GM15510 (cell line): ENCODE measurements around the gene JAM3.

Experiments
- POLR2A ChIP-seq: IDR thresholded peaks from 3 replicates; pipeline ENCODE4 v1.6.1; 2011; ENCODE audit warnings: borderline replicate concordance; ENCODE audit not compliant: insufficient read length; ENCODE audit errors: extremely low read depth

The JAM3 gene

DNA sequence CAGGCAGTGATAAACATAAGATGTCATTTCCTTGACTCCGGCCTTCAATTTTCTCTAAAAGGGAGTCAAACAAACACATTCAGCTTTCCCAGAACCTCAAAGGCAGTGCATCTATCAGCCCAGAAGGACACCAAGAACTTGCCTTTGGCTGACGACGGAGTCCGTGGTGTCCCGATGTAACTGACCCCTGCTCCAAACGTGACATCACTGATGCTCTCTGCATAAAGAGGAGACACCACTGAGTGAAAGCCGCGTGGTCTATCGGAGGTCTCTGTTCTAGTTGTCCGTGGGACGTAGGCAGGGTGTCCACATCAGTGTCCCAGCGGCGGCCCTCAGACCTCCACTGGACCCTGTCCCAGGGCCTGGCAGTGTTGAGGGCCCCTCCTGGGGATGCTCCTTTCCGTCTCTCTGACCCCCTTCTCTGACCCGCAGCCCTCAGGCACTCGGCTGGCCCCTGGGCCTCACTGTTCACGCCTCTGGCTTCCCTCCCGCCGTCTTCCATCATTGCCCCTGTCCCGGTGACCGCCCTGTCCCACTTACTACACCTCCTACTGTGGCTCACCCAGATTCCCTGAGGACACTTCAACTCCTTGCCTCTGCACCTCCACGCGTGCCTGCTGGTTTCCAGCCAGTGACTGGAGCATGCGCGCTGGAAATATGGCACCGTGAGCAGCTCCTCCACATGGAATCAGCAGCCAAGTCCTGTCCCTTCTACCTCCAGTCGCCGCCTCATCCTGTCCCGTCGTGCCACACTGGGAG, 84.5 kb downstream of the JAM3 start:
- TF ChIP-seq POLR2A, result no peak

DNA sequence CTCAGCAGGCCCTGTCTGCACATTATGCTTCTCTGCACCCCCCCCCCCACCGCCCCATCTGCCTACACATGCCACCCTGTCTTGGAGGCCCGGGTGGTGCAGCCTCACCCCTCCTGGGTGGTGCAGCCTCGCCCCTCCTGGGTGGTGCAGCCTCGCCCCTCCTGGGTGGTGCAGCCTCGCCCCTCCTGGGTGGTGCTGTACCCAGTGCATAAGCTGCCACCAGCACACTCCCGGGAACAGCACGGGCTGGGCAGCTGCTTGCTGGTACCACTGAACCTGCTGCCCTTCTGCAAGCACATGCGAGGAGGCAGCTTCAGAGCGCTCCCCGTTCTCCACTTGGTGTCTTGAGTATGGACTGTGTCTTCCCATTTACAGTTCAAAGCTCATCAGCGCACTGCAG, 85.6 kb downstream of the JAM3 start:
- TF ChIP-seq POLR2A, result no peak

DNA sequence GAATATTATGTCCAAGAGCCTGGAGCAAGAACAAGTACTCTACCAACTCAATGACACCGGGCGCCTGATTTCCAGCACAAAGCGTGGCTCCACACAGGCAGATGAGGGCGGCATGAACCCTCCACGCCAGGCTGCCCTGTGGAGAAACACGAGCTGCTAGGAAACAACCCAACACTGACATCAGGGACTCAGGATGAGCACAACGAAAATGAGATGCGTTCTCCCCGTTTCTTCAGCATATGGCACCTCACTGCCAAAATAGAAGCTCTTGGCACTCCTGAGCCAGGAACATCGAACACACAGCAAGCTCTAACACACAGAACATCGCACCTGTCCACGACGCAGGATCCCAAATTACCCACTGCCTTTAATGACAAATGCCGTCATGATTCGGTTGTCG, 86.6 kb downstream of the JAM3 start:
- TF ChIP-seq POLR2A, result no peak

DNA sequence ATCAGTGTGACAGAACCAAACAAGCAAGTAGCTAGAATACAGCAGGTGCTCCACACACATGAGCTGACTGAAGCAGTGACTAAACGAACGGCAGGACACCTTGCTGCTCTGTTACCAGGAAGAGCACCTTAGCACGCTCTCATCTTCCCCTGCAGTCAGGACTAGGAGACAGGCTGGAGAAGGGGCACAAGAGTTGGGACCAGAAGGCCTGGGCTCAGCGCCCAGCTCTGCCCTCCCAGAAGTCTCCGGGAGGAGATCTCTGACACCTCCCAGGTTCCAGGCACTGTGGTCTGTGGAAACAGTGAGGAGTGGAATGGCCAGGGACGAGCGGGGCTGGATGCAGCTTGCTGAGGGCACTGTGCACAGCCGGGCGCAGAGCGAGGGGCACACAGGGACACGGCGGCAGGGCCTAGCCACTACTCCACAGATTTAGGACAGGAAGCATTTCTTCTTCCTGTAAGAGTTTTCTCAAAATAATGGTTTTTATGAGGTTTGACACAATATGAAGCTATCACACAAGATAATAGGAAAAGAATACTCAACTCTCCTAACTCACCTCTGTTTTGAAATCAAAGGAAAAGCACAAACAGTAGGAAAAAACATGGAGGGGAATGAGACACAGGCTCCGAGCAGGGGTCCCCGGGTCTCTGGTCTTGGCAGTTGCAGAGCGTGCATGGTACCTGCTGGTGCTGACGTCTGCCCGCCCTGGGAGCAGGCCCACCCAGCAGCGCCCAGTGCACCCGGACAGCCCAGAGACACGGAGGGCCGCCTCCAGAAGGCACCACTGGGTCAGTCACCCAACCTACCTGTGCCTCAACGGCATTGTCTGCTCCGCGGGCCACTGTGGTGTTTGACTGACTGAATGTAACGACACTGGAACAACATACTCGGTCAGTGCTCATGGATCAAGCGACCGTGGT, 87.3 kb downstream of the JAM3 start:
- no peak for TF ChIP-seq POLR2A

DNA sequence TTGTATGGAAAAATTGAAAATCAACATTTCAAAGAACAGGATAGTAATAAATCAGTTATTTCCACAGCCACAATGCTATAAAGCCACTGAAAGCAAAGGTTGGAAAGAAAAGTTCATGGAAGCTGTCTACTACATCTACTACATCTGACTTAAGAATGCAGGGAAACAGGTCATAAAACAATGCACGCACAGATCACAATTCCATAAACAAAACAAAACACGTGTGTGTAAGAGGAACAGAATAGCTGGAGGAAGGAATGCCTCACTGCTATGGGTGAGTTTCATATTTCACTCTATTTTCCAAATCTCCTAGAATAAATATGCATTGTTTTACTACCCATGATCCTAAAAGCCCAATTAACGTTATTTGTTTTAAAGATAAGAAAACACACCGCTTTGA, 88.6 kb downstream of the JAM3 start:
- TF ChIP-seq POLR2A, result no peak

DNA sequence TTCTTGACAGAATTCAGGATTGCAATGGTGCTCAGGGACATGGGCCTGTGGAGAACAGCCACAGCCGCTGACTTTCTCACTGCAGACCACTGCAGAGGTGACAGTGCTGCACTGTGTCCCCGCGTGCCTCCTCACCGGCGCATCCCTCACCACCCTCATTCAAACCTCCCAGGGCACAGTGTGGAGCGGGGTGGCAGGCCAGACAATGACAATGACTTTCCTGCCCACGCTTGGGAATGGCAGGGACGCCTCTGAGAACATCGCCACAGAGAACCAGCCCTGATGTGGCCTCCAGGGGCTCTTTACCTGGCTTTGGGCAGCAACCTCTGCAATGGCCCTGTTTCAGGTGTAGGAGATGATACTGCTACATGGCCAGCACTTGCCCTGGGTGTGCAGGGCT, 89.2 kb downstream of the JAM3 start:
- no peak for TF ChIP-seq POLR2A

DNA sequence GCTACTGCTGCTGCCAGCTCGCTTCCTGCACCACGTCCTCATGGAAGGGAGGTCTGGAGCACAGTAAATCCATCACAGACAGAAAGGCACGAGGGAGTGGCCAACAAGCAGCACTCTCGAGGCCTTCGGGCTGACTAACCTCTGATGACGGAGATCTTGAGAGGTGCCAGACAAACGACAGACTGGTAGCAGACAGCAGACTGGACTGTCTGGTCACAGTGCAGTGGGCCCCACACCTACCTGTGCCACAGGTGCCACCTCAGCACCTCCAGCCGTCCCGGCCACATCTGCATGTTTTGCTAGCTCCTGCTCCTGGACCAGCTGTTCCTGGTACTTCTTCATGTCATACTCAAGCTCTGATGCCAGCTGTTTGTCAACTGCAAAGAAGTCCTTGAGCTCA, 90.8 kb downstream of the JAM3 start:
- no peak for TF ChIP-seq POLR2A

DNA sequence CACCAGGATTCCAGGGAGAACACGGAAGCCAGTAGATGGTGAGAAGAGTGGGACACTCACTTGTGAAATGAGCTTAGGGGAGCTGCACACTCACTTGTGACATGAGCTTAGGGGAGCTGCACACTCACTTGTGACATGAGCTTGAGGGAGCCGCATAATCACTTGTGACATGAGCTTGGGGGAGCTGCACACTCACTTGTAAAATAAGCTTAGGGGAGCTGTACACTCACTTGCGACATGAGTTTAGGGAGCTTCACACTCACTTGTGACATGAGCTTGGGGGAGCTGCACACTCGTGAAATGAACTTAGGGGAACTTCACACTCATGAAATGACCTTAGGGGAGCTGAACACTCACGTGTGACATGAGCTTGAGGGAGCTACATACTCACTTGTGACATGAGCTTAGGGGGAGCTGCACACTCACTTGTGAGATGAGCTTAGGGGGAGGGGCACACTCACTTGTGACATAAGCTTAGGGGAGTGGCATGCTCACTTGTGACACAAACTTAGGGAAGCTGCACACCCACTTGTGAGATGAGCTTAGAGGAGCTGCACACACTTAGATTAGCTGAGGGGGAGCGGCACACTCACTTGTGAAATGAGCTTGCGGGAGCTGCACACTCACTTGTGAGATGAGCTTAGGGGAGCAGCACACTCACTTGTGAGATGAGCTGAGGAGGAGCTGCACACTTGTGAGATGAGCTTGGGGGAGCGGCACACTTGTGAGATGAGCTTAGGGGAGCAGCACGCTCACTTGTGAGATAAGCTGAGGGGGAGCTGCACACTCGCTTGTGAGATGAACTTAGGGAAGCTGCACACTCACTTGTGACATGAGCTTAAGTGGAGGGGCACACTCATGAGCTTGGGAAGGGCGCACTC, 95.9 kb downstream of the JAM3 start:
- no peak for TF ChIP-seq POLR2A

DNA sequence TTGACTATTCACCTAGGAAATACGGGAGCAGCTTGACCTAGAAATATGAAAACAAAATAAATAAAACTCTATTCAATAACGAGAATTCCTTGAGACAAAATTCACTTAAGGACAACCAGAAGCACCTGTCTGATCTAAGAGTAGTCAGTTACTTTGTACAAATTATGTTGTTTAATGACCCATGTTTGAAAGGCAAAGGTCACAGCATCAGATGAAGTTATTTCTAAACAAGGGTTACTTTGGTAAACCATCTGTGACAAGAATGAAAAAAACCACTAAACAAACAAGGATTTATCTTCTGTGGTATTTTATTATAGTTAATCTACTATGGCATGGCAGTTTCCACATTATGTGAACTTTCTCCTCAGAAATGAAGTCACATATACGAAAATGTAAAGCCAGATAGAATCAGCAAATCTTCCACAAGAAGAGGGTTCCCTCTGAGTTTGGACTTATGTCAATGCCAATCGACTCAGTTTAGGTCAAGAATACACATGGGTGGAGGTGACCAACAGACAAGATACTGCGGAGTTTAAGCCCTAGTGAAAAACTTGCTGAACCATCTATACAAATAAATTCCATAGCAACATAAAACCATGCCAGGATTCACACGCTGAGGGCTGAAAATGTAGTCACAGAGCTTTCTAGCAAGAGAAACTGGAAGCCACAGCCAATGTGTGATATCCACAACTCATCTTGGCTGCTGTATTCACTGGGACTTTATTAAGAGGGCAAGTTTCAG, 101.5 kb downstream of the JAM3 start:
- no peak for TF ChIP-seq POLR2A

DNA sequence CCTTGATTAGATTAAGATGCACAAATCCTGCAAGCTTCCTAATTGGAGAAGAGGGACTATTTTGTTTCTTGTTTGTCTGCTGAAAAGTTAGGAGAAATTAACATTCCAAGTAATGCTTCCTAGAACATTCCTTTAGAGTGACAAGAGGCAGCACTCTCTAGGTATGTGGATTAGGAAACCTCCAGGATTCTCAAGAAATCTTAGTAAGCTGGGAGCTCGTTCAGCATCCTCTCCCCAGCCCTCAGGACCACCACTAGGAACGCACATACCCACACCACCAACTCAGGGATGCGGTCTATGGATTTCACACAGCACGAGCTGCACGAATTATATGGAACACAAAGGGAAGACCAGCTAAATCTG, 102.0 kb downstream of the JAM3 start:
- no peak for TF ChIP-seq POLR2A

DNA sequence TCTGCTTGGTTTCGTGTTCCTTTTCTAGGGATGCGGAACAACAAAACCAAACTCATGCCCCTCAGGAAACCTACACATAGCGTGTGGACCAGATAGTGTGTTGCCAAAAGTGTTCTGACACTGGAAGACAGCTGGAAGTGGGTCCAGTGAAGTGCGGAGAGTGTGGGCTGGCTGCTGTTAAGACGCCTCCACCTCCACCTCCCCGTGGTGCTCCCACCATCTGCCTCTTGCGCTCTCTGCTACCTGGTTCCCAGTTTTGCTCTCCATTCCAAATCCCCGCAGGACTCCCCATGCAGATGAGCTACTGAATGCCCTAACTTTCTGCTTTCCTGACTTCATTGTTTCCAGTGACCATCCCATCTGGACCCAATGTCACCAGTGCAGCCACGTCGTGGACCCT, 103.1 kb downstream of the JAM3 start:
- TF ChIP-seq POLR2A, result no peak

DNA sequence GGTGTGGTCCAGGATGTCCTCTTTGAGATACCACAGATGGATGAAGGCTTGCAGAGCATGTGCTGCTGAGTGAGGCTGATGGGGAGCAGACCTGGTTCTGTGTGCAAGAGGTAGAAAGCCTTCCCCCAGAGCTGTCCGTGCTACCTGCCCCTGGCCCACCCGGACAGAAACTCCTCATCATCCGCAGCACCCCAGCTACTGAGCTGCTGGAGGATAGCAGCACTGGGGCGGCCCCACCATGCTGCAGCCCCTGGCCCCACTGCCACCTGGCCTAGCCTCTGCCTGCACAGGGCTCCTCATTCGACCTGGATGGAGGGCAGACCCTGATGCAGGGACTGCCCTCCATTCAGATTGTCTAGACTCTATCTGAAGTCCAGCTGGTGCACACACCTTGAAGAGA, 104.4 kb downstream of the JAM3 start:
- TF ChIP-seq POLR2A, result no peak

DNA sequence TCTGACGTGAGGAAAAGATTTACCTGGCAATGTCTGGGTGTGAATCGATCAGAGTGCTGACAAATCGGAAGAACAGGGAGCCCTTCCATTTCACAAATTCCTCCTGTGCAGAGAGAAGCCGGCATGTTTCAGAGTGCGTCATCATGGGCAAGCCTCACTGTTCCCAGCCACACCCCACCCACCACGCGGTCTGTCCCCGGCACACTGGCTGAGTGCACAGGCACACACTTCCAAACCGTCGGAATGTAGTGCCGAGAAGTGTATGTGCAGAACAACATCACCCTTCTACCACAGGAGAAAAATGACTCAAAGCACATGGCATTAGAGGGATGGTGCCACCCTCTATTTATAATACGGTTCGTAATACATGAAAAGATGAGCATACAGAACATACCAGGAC, 107.4 kb downstream of the JAM3 start:
- no peak for TF ChIP-seq POLR2A

DNA sequence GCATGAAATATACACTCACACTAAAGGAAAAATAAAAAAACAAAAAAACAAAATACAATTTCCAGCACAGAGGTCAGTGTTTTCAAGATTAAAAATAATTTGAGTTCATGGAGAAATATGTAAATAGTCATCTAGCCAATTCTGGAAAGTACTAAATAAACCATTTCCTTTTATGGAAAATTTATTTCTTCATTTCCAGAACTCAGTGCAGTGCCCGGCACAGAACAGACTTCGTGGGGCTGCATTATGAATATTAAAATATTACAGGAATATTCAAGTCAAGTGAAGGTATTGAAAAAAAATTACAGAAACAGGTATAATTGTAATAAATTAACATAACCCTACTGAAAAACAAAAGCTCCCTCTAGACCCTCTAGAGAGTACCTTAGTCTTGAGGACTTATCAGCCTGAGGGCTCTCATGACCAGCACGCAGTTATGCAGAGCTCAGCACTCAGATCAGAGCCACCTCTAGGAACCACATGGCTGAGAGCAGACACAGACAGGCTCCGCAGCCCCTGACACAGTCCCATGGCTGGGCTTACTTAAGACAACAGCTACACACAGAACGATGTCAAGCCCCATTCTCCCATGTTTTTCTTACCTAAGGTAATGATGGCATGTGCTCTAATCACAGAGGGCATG, 109.3 kb downstream of the JAM3 start:
- no peak for TF ChIP-seq POLR2A

DNA sequence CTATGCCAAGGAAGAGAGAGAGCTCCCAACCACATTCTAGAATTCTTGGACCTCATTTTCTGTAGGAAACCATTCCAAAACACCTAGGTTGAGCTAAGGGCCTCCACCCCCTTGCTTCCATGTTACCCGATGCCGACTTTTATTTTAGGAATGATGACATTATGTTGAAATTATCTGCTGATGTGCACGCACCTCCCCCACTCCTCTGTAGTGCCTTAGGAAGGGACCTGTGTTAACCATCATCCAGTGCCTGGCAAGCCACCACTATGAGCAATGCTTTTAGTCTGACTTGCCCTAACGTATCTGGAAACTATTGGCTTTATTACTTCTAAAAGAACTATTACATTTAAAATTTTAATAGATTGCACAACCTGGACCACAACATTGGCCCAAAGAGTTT, 112.8 kb downstream of the JAM3 start:
- no peak for TF ChIP-seq POLR2A

DNA sequence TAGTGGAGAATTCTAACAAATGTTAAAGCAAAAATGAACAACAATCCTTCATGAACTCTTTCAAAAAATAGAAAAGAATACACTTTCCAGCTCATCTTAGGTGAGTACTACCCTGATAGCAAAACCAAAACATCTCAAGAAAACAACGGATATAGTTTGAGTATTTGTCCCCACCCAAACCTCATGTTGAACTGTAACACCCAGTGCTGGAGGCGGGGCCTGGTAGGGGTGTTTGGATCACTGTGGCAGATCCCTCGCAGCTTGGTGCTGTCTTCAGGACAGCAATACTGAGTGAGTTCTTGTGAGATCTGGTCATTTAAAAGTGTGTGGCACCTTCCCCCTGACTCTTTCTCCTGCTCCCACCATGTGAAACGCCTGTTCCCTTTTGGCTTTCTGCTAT, 127.9 kb downstream of the JAM3 start:
- TF ChIP-seq POLR2A, result no peak
